Psoas muscle (tissue), 8 donors: Measurements from ENCODE around the gene OR9Q1. TPM values are rescaled to one million over a fixed set of nuclear protein-coding genes. Genes with fewer than 3 reads are reported as not detected.
A peak's percentile ranks its signal among the peaks of the same experiment; 100 is the strongest.
"Not testable (repeated sequence)": the region's sequence is repeated elsewhere in the genome, so short reads cannot be mapped to it uniquely, and the experiment has no call there.

Experiments used
- ATAC-seq, 4 donors: fragments of 200-7000 bp; cut with Tn5 transposase; one replicate each; pipeline ENCODE4 v1.9.1; 2020; ENCODE audit warnings: moderate library complexity in 3 of 4, mild to moderate bottlenecking in 2 of 4
- DNase-seq, 2 donors: peaks; one replicate each; pipeline ENCODE4 v3.0.0-alpha.2; 2020
- H3K27ac ChIP-seq: fragments of 200-600 bp; one replicate; pipeline ENCODE4 v1.8.0; 2022
- H3K27me3 ChIP-seq, 3 donors: fragments of 200-600 bp in 1 of 3; one replicate each; pipeline versions ENCODE4 v1.6.1 to v1.8.0; 2013 to 2022; ENCODE audit warnings: low read length in 2 of 3, mild to moderate bottlenecking in 2 of 3, moderate library complexity in 1 of 3; ENCODE audit not compliant: insufficient read depth in 3 of 3
- H3K36me3 ChIP-seq, 2 donors: fragments of 200-600 bp in 1 of 2; one replicate each; pipeline versions ENCODE4 v1.6.1 to v1.8.0; 2013 to 2022; ENCODE audit warnings: low read depth in 1 of 2, mild to moderate bottlenecking in 1 of 2, moderate library complexity in 1 of 2; ENCODE audit not compliant: insufficient read depth in 1 of 2
- H3K4me1 ChIP-seq: fragments of 200-600 bp; one replicate; pipeline ENCODE4 v1.8.0; 2022
- H3K4me3 ChIP-seq: fragments of 200-600 bp; one replicate; pipeline ENCODE4 v1.8.0; 2022; ENCODE audit warnings: mild to moderate bottlenecking
- H3K9me3 ChIP-seq: fragments of 200-600 bp; one replicate; pipeline ENCODE4 v1.8.0; 2022
- CTCF ChIP-seq: fragments of 200-600 bp; IDR thresholded peaks from one replicate; pipeline ENCODE4 v1.8.0; 2022; ENCODE audit warnings: antibody characterized with exemption
- WGBS, 3 donors: extraction: QIAGEN DNeasy Blood & Tissue Kit; methylation state at CpG; one replicate each; pipeline versions ENCODE4 v1.1.6 to v1.1.7; 2013; 5-methylcytosine and 5-hydroxymethylcytosine counted together
- intact Hi-C, 2 donors: fragments of 100-400 bp; cut with DNase I; formaldehyde crosslinking; loops; one replicate each; pipeline versions ENCODE4 v1.11.0 to v1.14.2; 2022
- polyA plus RNA-seq, 3 donors: library from polyadenylated mRNA; stranded (reverse); fragments of 200-250 nt; gene quantifications; one replicate each; pipeline ENCODE4 v1.2.3, GENCODE V29; 2013
- total RNA-seq, 4 donors: library from RNA; stranded (reverse); fragmentation: NEBNext Ultra II Directional in 2 of 4; extraction: Animal tissue kit (Norgen Biotek cat#: 25700) in 2 of 4; gene quantifications; one replicate each; pipeline versions ENCODE4 v1.2.1 to v1.2.4, GENCODE V29; 2021 to 2023
- donor health status: healthy with polysubstance abuse.
- donor health status: DM: no; HTN: no; CAD: no; lungs with moderate emphysema.
- donor health status: Bipolar disorder and iron deficiency.
- donor health status: healthy.
- donor health status: DM: yes; HTN: yes; CAD: no.
- donor health status: DM: no; HTN: no; CAD: no.
- donor health status: DM: no; HTN: no; CAD: no.
- donor health status: DM: yes; HTN: yes; CAD: no.

Gene OR9Q1
- total and polyA plus RNA-seq, 7 donors, result not detected

GRCh38 chr11:57982776-57983175 is 40.9 kb upstream of the OR9Q1 start:
- no peak for TF ChIP-seq CTCF
- intact Hi-C loops, result no loop called here
- ATAC-seq (no peak), DNase-seq (no peak)
- H3K27me3 ChIP-seq, result no peaks in the 10 kb centered on the region
- H3K9me3 ChIP-seq, result no peaks in the 10 kb centered on the region
- no peaks in the 10 kb centered on the region for H3K4me1 ChIP-seq
- H3K27ac ChIP-seq, result no peak overlapping the region
- no peaks in the 10 kb centered on the region for H3K36me3 ChIP-seq
- H3K4me3 ChIP-seq, result no peak overlapping the region
- WGBS, 3 donors, result 41 to 63% (median 49%) methylated on average over 4 of the region's 4 CpGs

GRCh38 chr11:57983191-57983590 is 40.5 kb upstream of the OR9Q1 start:
- no peak overlapping the region for H3K4me3 ChIP-seq
- H3K4me1 ChIP-seq, result no peaks in the 10 kb centered on the region
- no peak for ATAC-seq
- no peaks in the 10 kb centered on the region for H3K27me3 ChIP-seq
- no peaks in the 10 kb centered on the region for H3K36me3 ChIP-seq
- H3K9me3 ChIP-seq, result no peaks in the 10 kb centered on the region
- 35 to 42% (median 35%) methylated on average over 3 of the region's 3 CpGs for WGBS, 3 donors
- no peak for TF ChIP-seq CTCF
- no peak for DNase-seq
- no peak overlapping the region for H3K27ac ChIP-seq
- intact Hi-C loops, result no loop called here

- H3K4me3 ChIP-seq, H3K4me1 ChIP-seq, H3K27me3 ChIP-seq, ATAC-seq, H3K27ac ChIP-seq, H3K36me3 ChIP-seq, intact Hi-C loops, H3K9me3 ChIP-seq, DNase-seq: not testable (repeated sequence)
- WGBS, 3 donors, result 73 to 81% (median 74%) methylated on average over 12 to 13 of the region's 13 CpGs
Measured at GRCh38 chr11:57999523-57999922, 24.2 kb upstream of the OR9Q1 start.

GRCh38 chr11:58000021-58000420 is 23.7 kb upstream of the OR9Q1 start:
- 76 to 92% (median 90%) methylated on average over 6 to 10 of the region's 10 CpGs for WGBS, 3 donors
- H3K36me3 ChIP-seq, intact Hi-C loops, H3K4me3 ChIP-seq, H3K27ac ChIP-seq, DNase-seq, H3K27me3 ChIP-seq, H3K9me3 ChIP-seq, ATAC-seq, H3K4me1 ChIP-seq: not testable (repeated sequence)

GRCh38 chr11:58000699-58001098 is 23.0 kb upstream of the OR9Q1 start:
- no peak for TF ChIP-seq CTCF
- no peaks in the 10 kb centered on the region for H3K9me3 ChIP-seq
- no peaks in the 10 kb centered on the region for H3K4me1 ChIP-seq
- no peaks in the 10 kb centered on the region for H3K36me3 ChIP-seq
- intact Hi-C loops, result no loop called here
- H3K4me3 ChIP-seq, result no peak overlapping the region
- ATAC-seq (no peak), DNase-seq (no peak)
- no peaks in the 10 kb centered on the region for H3K27me3 ChIP-seq
- WGBS, 3 donors, result 57 to 71% (median 59%) methylated on average over 5 of the region's 5 CpGs
- no peak overlapping the region for H3K27ac ChIP-seq

GRCh38 chr11:58003036-58003435 is 20.6 kb upstream of the OR9Q1 start:
- Histone ChIP-seq H3K4me1 (no peaks in the 10 kb centered on the region), H3K27ac (peak overlapping the region; percentile 32), H3K4me3 (no peak overlapping the region), H3K36me3 (no peaks in the 10 kb centered on the region), H3K27me3 (no peaks in the 10 kb centered on the region), H3K9me3 (no peaks in the 10 kb centered on the region)
- no peak for TF ChIP-seq CTCF
- 52 to 62% (median 60%) methylated on average over 2 of the region's 2 CpGs for WGBS, 3 donors
- DNase-seq, result no peak
- no peak for ATAC-seq
- intact Hi-C loops, result no loop called here
